SU-DHL-6 (cell line): ENCODE data around the gene GSK3B.

ENCODE experiments used
- CTCF ChIP-seq: fragments of 200-600 bp; sonication (generic); IDR thresholded peaks from one replicate; pipeline ENCODE4 v1.5.1; 2017; ENCODE audit warnings: antibody characterized with exemption, mild to moderate bottlenecking, low read length, moderate library complexity; ENCODE audit not compliant: insufficient read depth, poor library complexity, severe bottlenecking
- EZH2phosphoT487 ChIP-seq: fragments of 200-600 bp; sonication (generic), shearing (Covaris generic); conservative IDR thresholded peaks from 2 replicates; pipeline ENCODE4 v1.6.1; 2018; ENCODE audit warnings: mild to moderate bottlenecking, antibody characterized with exemption, low read length, moderate library complexity, mixed read lengths

GRCh38 chr3:119795849-119796248 is 298.4 kb downstream of the GSK3B start:
- TF ChIP-seq CTCF (no peak), EZH2phosphoT487 (no peak)
